Renal cortical epithelial cell (primary cell): ENCODE measurements around the gene R3HCC1L. TPM values are rescaled to one million over a fixed set of nuclear protein-coding genes. Genes with fewer than 3 reads are reported as not detected.
A peak's percentile ranks its signal among the peaks of the same experiment; 100 is the strongest.

ENCODE experiments used
- DNase-seq: peaks from one replicate; pipeline ENCODE4 v3.0.0-alpha.2; 2011; ENCODE audit warnings: low read depth
- total RNA-seq: library from RNA; depleted of rRNA; stranded (reverse); fragments of >200 nt; gene quantifications from 2 replicates; pipeline ENCODE4 v1.2.3, GENCODE V29; 2014

Gene R3HCC1L
- 18.4 and 24.3 TPM in 2 replicates for total RNA-seq

DNA sequence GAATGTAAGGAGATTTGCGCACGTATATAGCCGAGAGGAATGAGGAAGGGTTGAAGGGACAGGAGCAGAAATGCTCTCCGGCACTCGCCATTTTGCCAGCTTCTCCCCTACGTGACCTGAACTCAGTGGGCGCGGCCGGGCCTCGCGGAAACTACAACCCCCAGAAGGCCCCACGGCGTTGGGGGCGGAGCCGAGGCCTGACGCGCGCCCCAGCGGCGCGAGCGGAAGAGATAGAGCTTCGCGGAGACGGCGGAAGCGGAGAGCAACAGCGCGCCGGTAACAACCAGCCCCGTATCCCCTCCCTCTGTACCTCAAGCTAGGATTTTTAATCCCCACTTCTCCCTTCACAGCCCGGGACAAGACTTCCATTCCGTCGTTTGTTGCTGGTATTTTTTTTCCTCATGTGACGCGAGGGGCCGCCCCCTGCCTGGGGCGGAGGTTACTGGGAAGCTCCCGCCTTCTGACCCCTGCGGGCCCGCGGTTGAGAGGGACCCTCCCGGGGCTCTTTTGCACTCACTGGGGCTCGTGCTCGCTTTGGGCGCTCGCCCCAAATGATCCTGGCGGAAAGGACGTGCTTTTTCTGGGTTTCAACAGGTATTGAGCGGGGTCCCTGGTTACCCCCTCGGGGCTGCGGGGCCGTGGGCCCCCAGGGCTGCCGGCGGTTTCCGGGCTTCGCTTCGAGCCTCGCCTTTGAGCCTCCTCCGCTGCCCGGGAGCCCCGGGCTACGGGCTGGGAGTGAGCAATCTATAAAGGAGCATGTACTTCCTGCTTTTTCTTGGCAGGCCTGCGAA is at the start of gene R3HCC1L:
TSS of gene R3HCC1L (plus strand) at position 227 of the 791 bp plus-strand sequence. CDS start 73,458 bp downstream, outside the sequence.
- DNase-seq, result peak; percentile 65

DNA sequence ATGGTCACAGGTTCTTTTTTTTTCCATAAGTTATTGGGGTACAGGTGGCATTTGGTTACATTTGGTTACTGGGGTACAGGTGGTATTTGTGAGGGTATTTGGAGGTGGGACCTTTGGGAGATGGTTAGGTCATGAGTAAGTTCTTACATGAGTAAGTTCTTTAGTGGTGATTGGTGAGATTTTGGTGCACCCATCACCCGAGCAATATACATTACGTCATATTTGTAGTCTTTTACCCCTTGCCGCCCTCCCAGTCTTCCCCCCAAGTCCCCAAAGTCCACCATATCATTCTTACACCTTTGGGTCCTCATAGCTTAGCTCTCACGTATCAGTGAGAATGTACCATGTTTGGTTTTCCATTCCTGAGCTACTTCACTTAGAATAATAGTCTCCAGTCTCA is 49.2 kb upstream of the R3HCC1L start:
- DNase-seq, result no peak

DNA sequence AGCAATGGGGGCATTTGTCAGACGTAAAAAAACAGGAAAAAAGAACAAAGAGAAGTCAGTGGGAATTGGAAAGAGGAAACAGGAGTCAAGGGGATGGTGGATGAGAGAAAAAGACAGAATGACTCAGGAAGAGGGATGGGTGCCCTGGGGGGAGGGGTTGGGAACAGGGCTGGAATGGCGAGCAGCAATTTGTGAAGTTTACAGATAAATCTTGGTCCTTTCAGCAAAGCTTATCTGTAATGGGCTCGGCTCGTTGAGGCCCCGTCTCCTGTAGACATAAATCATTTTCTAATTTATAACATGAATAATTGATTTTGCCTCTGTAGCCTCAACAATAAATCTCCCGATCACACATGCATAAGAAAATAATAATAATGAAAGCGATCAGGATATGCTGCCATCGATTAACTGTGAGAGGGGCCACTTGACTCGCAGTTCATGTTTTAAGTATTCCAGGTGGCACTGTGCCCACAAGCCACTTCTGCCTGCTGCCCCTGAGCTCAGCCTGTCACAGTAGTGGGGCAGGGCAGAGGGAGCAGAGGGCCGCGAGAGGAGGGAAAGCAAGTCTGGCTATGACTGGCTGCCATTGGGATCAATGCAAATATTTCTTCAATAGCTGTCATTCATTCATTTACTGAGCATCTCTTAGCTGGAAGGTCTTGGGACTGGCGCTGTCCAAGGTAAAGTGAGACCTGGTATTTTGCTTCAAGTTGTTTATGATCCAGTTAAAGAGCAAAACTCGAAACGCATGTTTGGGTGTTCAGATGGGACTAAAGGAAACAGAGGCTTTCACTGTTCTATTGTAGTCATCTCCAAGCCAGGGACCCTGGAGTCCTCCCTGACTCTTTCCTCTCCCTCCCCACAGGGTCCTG is 47.4 kb upstream of the R3HCC1L start:
- no peak for DNase-seq

DNA sequence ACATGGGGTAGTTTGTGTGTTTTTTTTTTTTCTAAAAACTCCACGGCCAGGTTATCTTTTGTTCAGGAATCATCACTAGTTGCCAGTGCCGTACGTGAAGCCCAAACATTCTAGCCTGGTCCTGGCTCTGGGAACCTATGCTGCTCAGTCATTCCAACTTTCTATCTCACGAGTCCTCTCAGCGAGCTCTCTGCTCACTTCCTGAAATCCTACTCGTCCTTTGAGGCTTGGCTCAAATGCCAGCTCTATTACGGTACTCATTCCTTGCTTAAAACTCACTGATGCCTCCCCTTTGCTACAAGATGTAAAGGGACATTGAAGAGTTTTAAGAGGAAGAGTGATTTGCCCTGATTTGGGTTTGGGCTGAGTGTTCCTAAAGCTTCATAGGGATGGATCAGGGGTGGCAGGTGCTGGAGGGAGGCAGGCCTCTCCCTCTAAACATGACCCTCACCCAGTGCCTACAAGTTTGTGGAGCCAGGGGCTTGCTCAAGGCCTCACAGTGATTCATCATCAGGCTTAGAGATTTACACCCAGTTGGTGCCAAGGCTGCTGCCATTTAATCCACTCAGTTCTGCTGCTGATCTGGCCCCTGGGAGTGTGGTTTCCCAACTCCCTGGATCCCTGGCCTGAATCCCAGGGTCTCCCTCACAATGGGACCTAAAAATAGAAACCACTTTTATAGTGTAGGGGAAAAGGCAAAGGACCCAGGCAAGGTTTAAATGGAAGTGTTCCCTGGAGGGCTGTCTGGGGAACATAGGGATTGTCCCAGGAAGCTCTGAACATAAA is 46.1 kb upstream of the R3HCC1L start:
- no peak for DNase-seq

DNA sequence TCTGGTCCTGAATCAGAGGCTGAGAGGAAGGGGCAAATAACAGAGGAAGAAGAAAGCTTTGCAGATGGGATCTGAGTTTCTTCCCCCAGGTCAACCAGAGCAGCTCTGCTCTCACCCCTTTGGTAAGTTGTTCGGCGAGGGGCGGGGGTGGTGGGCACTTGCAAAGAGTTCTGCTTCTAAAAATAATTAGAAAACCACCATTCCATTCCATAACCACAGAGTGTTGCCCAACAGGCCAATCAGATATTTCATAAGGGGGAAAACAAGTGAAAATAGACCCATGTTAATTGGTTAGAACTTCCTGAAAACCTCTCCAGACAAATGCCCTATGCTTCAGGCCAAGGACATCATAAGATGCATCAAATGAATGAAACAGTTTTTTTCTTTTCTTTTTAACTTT is 43.6 kb upstream of the R3HCC1L start:
- DNase-seq, result no peak

DNA sequence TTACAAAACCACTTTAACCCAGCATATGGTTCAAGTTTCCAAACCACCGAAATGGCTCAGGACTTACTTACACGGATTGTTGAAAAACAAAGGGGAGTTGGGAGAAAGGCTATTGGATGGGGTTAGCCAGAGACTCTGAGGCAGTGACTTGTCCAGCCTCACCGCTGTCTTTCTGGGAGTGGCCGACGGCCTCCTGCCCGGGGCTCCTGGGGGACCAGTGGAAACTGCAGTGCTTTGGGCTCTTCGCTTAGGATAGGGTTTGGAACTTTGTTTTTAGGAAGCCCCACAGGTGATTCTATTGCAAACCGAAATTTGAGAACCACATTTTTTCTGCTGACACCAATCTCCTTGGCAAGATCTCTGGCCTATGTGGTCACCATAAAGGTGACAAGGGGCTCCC is 38.1 kb upstream of the R3HCC1L start:
- DNase-seq, result no peak

DNA sequence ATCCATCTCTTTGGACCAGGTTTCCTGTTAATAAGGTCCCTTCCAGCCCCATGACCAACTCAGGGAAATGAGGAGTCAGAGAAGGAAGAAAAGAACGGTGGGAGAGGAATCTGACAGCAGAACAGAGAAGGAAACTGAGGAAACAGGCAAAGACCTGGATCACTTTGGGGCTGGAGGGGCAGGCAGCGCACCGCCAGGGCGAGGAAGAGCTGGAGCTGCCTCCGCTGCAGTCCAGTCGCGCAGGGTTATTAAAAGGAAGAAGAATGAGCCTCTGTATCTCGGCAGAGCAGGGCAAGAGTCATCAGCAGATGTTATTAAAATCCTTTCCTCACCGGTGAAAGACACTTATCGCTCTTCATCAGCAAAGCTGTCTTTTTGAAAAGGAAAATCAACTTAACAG is 37.7 kb upstream of the R3HCC1L start:
- no peak for DNase-seq

DNA sequence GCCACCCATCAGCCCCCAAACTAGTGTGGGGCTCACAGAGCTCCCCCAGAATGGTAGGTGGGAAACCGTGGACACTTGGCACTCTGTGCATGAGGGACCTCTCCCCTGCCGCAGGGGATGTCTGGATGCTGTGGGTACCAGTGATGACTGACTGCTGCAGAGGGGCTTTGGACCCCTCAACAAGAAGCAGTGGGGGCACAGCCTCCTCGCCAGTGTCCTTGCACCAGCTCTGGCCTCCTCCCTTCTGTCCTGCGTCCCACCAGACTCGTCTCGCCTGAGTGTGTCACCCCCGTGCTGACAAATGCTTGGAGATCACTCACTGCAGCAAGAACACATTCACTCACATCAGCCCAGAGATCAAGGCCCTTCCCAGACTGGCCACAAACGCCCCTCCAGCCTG is 37.3 kb upstream of the R3HCC1L start:
- no peak for DNase-seq

DNA sequence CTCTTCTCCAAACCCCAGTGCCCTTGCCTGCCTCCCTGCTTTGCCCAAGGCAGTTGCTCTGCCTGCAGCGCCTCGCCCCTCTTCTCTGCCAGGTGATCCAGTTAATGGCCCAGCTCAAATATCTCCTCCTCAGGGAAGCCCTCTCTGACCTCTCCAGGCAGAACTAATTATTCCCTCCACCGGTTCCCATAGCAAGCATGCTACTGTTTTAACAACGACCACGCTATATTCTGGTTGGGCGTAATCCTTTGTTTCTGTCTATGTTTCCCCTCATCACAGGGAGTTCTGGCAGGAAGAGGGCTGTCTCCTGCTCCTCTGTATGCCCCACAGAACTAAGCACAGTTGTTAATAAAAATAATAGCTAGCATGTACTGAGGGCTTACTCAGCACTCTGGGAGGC is 36.8 kb upstream of the R3HCC1L start:
- peak; percentile 12 for DNase-seq

DNA sequence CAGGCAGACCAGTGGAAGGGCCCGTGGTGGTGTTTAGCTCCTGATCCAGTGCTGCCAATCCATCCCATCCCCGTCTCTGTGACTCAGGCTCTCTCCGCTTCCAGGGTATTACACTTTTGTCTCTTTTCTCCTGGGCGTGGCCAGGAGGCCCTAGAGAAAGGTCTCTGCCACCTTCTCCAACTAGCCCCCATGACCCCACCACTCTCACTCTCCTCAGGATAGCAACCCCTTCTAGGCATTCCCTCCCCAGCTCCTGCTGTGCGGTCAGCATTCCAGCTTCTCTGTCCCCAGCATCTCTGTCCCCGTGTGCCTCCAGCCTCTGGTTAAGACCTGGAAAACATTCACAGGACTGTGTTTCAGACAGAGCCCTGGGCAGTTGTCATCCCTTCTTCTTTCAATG is 36.2 kb upstream of the R3HCC1L start:
- DNase-seq, result no peak

DNA sequence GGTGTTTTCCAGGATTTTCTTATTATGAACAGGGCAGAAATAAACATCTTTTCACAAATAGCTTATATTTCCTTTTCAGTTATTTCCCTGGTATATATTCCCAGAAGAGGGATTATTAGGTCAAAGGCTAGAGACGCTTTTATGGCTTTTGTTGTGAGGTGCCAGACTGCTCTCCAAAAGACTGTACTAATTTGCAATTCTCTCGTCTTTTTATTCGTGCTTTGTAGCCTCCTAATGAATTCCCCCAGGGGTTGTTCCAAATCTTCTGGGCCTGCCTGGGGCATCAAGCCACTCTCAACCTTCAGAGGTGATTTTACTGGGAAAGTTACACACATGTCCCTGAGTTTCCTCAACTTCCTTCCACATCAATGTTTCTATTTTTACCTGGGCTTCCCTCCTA is 34.0 kb upstream of the R3HCC1L start:
- no peak for DNase-seq

DNA sequence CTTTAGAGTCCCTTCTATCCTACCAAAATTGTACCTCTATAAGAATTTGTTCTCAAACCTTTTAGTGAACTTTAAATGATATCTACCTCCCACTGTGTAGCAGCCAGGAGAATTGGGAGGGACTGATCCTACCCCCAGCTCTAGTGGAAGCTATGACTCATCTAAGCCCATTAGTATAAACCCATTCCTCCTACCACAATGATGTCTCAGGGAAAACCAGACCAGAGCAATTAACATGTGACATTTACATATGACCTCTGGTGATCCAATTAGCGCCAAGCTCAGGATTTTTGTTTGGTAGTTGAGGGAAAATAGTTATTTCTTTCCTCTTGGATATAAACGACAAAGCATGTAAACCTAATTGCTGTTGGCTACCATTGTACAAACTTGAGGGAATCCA is 33.1 kb upstream of the R3HCC1L start:
- no peak for DNase-seq

DNA sequence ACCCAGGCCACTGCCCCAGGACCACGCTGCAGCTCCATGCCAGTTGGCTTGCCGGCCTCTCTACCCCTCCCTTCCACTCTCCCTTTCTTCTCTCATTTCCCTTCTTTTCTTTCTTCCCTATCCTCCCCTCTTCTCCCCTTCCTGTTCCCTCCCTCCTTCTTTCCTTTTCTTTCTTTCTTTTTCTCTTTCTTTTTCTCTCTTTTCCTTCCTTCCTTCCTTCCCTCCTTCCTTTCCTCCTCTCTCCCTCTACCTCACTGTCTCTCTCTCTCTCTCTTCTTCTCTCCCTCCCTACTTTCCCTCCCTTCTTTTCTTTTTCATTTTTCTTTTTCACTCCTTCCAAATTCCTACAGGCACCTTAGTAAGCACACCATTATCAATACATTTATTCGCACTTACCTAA is 30.3 kb upstream of the R3HCC1L start:
- DNase-seq, result no peak

DNA sequence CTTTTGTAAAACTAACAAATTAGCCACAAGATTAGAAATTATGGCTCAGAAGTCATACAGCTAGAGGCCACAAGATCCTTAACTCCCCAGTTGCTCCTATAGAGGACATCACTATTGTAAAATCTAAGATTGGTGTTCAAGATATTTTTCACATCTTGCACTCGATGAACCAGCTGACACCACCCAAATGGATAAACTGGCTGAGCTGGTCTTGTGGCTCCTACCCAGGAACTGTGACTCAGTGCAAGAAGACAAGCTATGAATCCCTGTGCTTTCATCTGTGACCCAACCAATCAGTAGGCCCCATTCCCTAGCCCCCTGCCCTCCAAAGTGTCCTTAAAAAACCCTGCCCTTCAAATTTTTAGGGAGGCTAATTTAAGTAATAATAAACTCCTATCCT is 27.9 kb upstream of the R3HCC1L start:
- no peak for DNase-seq

DNA sequence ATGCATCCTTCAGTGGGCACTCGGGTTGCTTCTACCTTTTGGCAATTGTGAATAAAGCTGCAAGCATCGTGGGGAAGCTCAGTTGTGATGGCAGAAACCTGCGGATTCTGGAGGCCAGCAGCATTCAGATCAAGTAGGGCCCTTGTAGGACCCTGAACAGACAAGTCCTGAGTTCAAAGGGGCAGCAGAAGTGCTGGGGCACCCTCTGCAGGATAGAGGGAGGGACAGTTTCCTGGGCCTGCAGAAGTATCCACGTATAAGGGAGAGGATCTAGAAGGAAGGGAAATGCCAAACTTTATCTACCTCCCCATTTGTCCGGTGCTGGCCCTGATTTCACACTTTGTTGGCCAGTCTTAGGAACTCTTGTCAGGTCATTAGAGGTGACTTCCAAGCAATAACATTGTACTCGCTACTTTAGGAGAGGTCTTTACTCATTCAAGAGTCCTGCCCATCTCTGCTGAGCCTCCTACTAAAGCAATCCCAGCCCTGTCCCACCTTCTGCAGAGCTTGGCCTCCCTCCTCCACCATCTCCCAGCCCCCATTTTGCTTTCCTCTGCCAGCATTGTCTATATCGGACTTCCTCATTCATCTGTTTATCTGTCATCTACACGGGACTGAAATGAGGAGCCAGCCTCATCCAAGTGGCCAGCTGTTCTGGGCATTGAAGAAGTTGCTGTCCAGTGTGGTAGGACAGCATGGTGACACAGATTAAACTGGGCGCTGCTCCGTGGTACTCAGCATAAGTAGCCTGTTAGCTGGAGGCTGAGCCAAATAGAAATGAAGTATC is 26.6 kb upstream of the R3HCC1L start:
- DNase-seq, result no peak

DNA sequence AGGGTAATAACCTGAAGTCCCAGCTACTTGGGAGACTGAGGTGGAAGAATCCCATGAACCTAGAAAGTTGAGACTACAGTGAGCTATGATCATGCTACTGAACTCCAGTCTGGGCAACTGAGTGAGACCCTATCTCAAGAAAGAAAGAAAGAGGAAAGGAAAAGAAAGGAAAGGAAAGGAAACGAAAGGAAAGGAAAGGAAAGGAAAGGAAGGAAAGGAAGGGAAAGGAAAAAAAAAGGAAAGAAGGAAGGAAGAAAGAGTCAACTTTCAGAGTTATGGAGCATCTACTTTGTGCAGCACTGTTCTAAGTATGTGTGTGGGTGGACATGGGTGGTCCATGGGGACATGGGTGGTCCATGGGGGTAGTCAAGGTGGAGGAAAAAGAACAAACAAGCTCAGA is 24.1 kb upstream of the R3HCC1L start:
- DNase-seq, result no peak

DNA sequence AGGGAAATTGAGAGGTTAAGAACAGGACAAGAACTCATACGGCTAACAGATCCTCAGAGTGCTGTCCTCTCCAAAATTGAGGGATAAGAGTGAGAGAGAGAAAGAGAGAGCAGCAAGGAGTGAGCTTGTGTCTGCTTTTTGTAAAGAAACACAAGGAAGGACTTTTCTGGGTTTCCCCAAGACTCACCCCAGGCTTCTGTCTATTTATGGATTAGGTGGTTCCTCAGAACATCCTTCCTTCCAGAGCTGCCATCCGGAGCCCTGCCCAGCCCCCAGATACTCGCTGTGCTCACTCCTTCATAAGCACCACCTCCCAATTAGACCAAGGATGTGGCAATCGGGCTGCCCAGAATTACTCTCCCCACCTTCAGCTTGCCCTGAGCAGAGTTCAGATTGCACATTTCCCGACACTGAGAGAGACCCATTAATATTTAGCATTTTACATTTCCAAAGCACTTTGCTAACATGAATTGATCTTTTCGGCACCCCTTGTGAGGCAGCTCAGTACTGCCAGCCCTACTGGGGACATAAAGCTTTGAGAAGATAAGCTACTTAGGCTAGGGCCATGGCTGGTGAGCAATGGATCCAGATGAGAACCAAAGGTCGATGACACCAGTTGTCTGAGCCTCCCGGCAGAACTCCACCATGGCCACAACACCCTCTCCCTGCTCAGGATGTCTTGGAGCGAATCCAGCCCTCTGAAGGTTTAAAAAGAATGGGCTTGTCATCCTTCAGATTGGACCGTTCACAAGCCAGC is 19.2 kb upstream of the R3HCC1L start:
- DNase-seq, result no peak

DNA sequence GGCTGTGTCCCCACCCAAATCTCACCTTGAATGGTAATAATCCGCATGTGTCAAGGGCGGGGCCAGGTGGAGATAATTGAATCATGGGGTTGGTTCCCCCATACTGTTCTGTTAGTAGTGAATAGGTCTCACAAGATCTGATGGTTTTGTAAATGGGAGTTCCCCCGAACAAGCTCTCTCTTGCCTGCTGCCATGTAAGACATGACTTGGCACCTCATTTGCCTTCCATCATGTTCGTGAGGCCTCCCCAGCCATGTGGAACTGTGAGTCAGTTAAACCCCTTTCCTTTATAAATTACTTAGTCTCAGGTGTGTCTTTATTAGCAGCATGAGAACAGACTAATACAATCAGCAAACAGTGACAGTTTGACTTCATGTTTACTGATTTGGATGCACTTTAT is 14.6 kb upstream of the R3HCC1L start:
- DNase-seq, result no peak

DNA sequence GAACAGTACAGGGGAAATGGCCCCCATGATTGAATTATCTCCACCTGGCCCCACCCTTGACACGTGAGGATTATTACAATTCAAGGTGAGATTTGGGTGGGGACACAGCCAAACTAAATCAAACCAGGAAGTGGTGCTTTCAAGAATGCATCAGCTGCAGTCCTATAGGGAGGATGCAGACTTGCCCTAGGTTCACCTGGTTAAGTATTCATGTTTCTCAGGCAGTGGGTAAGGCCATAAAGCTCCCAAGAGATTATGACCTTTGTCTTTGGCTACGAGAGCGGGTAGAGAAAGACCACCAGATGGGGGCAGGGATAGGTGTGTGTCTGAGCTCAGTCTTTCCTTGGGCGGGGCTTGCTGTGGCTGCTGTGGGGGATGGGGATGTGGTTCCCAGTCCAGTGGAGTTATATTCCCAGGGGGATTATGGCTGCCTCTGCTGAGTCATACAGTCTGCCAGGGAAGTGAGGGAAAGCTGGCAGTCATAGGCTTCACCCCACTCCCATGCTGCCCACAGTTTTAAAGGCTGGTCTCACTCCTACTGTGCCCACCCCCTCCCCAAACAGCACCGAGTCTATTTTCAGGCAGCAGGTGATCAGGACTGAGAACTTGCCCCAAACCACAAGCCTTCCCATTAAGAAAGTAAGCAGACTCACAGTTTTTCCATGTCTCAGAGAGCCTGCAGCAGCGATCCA is 8.4 kb upstream of the R3HCC1L start:
- DNase-seq, result no peak

DNA sequence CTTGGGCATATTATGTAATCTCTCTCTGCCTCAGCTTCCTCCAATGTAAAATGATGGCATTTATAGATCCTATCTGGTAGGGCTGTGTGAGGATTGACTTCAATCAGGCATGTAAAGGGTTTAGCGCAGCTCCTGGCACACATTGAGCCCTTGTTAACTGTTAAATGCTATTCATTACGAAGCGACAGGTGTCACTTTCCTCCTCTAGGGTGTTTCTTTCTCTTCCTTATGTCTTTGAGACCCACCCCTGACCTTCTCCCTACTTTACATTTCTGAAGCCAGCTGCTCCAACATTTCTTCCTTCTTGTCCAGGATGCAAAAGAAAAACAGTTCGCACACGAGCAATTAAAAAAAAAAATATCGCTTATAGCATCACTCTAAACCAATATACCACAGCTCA is 5.7 kb upstream of the R3HCC1L start:
- no peak for DNase-seq
